Activated T-helper 1 cell treated with anti-CD3 and anti-CD28 coated beads, Interleukin-12 subunit alpha, Interleukin-12 subunit beta, Interleukin-2, Interleukin-4 antibody, amounts not matched to agents 30 ng/mL and 10 ng/mL and 1 ng/mL, durations not matched to agents 14 hours and 24 hours and 36 hours (primary cell): ENCODE data around the gene CTIF. TPM values are rescaled to one million over a fixed set of nuclear protein-coding genes. Genes with fewer than 3 reads are reported as not detected.

Source experiments
- DNase-seq: peaks from one replicate; pipeline ENCODE4 v3.0.0; 2021; ENCODE audit warnings: low spot score
- H3K27ac Mint-ChIP-seq: one replicate; pipeline ENCODE4 v1.8.0; 2021; ENCODE audit warnings: mild to moderate bottlenecking, mixed read lengths
- H3K27me3 Mint-ChIP-seq: one replicate; pipeline ENCODE4 v1.8.0; 2022; ENCODE audit warnings: mild to moderate bottlenecking, moderate library complexity, mixed read lengths; ENCODE audit not compliant: insufficient read depth
- H3K36me3 Mint-ChIP-seq: one replicate; pipeline ENCODE4 v1.8.0; 2021; ENCODE audit warnings: low read depth, mixed read lengths
- H3K4me1 Mint-ChIP-seq: one replicate; pipeline ENCODE4 v1.8.0; 2021; ENCODE audit warnings: low read depth, mixed read lengths
- H3K4me3 Mint-ChIP-seq: one replicate; pipeline ENCODE4 v1.8.0; 2021; ENCODE audit warnings: mild to moderate bottlenecking, moderate library complexity, mixed read lengths
- H3K9me3 Mint-ChIP-seq: one replicate; pipeline ENCODE4 v1.8.0; 2021; ENCODE audit warnings: mixed read lengths
- intact Hi-C: fragments of 100-400 bp; cut with micrococcal nuclease; formaldehyde crosslinking; loops from one replicate; pipeline ENCODE4 v1.15.1; 2024
- total RNA-seq: library from RNA; stranded (reverse); gene quantifications from 2 replicates; pipeline ENCODE4 v1.2.3, GENCODE V29; 2022

Gene CTIF
- total RNA-seq, 1 donor from 2014 or later = 7.2 TPM

GRCh38 chr18:48575301-48575657 lies 36.4 kb downstream of the CTIF start:
- Mint-ChIP-seq H3K36me3 (no peaks in the 10 kb centered on the region), H3K27me3 (no peaks in the 10 kb centered on the region), H3K9me3 (no peaks in the 10 kb centered on the region), H3K27ac (no peak overlapping the region), H3K4me3 (no peak overlapping the region), H3K4me1 (no peaks in the 10 kb centered on the region)
- no peak for DNase-seq
- intact Hi-C loops = no loop called here

GRCh38 chr18:48575658-48576456 lies 37.0 kb downstream of the CTIF start:
- Mint-ChIP-seq H3K27me3 (no peaks in the 10 kb centered on the region), H3K9me3 (no peaks in the 10 kb centered on the region), H3K36me3 (no peaks in the 10 kb centered on the region), H3K4me1 (no peaks in the 10 kb centered on the region), H3K27ac (no peak overlapping the region), H3K4me3 (no peak overlapping the region)
- intact Hi-C loops = no loop called here
- DNase-seq = no peak

GRCh38 chr18:48576457-48576771 lies 37.6 kb downstream of the CTIF start:
- H3K9me3 Mint-ChIP-seq = no peaks in the 10 kb centered on the region
- no peaks in the 10 kb centered on the region for H3K4me1 Mint-ChIP-seq
- no peaks in the 10 kb centered on the region for H3K27me3 Mint-ChIP-seq
- no peak for DNase-seq
- no peak overlapping the region for H3K4me3 Mint-ChIP-seq
- intact Hi-C loops = no loop called here
- no peak overlapping the region for H3K27ac Mint-ChIP-seq
- no peaks in the 10 kb centered on the region for H3K36me3 Mint-ChIP-seq

- no peak overlapping the region for H3K4me3 Mint-ChIP-seq
- no peaks in the 10 kb centered on the region for H3K27me3 Mint-ChIP-seq
- H3K36me3 Mint-ChIP-seq = no peaks in the 10 kb centered on the region
- DNase-seq = no peak
- H3K9me3 Mint-ChIP-seq = no peaks in the 10 kb centered on the region
- no peaks in the 10 kb centered on the region for H3K4me1 Mint-ChIP-seq
- intact Hi-C loops = no loop called here
- no peak overlapping the region for H3K27ac Mint-ChIP-seq
Measured at GRCh38 chr18:48577478-48578190, 38.8 kb downstream of the CTIF start.

DNA sequence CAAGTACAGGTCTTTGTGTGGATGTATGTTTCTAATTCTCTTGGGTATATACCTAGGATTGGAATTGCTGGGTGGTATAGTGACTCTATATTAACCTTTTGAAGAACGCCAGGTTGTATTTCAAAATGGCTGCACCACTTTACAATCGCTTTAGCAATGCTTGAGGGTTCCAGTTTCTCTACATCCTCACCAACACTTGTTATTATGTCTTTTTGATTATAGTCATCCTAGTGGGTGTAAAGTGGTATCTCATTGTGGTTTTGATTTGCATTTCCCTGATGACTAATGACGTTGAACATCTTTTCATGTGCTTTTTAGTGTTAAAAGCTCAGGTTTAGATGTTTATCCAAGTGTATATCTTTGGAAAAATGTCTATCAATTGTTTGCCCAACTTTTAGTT lies 39.5 kb downstream of the CTIF start:
- Mint-ChIP-seq H3K4me3 (no peak overlapping the region), H3K27me3 (no peaks in the 10 kb centered on the region), H3K27ac (no peak overlapping the region), H3K9me3 (no peaks in the 10 kb centered on the region), H3K4me1 (no peaks in the 10 kb centered on the region), H3K36me3 (no peaks in the 10 kb centered on the region)
- intact Hi-C loops = no loop called here
- no peak for DNase-seq

DNA sequence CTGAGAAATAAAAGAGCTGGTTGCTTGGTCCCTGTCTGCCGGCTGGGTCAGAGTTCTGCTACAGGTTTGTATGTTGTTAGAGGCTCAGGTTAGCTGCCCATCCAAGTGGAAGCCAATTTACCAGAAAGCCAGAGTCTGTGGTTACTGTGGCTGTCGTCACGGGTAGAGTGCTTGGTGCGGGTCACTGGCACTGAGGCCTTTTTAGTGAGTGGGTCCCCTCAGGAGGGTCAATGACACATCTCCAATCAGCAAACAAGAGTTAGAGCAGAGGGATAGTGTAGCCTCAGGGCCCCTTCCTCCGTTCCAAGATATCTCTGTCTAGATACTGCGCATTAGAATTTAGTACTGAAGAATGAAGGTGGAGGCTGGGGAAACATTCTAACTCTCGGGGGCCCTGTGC lies 41.2 kb downstream of the CTIF start:
- H3K4me1 Mint-ChIP-seq = no peaks in the 10 kb centered on the region
- DNase-seq = no peak
- no peak overlapping the region for H3K4me3 Mint-ChIP-seq
- no peaks in the 10 kb centered on the region for H3K9me3 Mint-ChIP-seq
- H3K27ac Mint-ChIP-seq = no peak overlapping the region
- intact Hi-C loops = no loop called here
- H3K27me3 Mint-ChIP-seq = no peaks in the 10 kb centered on the region
- no peaks in the 10 kb centered on the region for H3K36me3 Mint-ChIP-seq

- H3K27ac Mint-ChIP-seq = no peak overlapping the region
- no peak for DNase-seq
- H3K27me3 Mint-ChIP-seq = no peaks in the 10 kb centered on the region
- no peak overlapping the region for H3K4me3 Mint-ChIP-seq
- H3K9me3 Mint-ChIP-seq = no peaks in the 10 kb centered on the region
- intact Hi-C loops = no loop called here
- no peaks in the 10 kb centered on the region for H3K36me3 Mint-ChIP-seq
- H3K4me1 Mint-ChIP-seq = no peaks in the 10 kb centered on the region
Measured at GRCh38 chr18:48580782-48581181, 42.0 kb downstream of the CTIF start.

- intact Hi-C loops = no loop called here
- no peaks in the 10 kb centered on the region for H3K4me1 Mint-ChIP-seq
- no peaks in the 10 kb centered on the region for H3K27me3 Mint-ChIP-seq
- no peaks in the 10 kb centered on the region for H3K36me3 Mint-ChIP-seq
- H3K4me3 Mint-ChIP-seq = no peak overlapping the region
- DNase-seq = no peak
- H3K9me3 Mint-ChIP-seq = no peaks in the 10 kb centered on the region
- H3K27ac Mint-ChIP-seq = no peak overlapping the region
Measured at GRCh38 chr18:48581206-48581605, 42.4 kb downstream of the CTIF start.

- Mint-ChIP-seq H3K36me3 (no peaks in the 10 kb centered on the region), H3K4me3 (no peak overlapping the region), H3K27me3 (no peaks in the 10 kb centered on the region), H3K4me1 (no peaks in the 10 kb centered on the region), H3K27ac (no peak overlapping the region), H3K9me3 (no peaks in the 10 kb centered on the region)
- DNase-seq = no peak
- intact Hi-C loops = no loop called here
Measured at GRCh38 chr18:48581941-48582340, 43.1 kb downstream of the CTIF start.

GRCh38 chr18:48582946-48583345 lies 44.1 kb downstream of the CTIF start:
- no peak overlapping the region for H3K27ac Mint-ChIP-seq
- H3K9me3 Mint-ChIP-seq = no peaks in the 10 kb centered on the region
- H3K4me3 Mint-ChIP-seq = no peak overlapping the region
- no peaks in the 10 kb centered on the region for H3K4me1 Mint-ChIP-seq
- intact Hi-C loops = no loop called here
- DNase-seq = no peak
- no peaks in the 10 kb centered on the region for H3K36me3 Mint-ChIP-seq
- H3K27me3 Mint-ChIP-seq = no peaks in the 10 kb centered on the region

- Mint-ChIP-seq H3K4me1 (no peaks in the 10 kb centered on the region), H3K36me3 (no peaks in the 10 kb centered on the region), H3K27ac (no peak overlapping the region), H3K4me3 (no peak overlapping the region), H3K9me3 (no peaks in the 10 kb centered on the region), H3K27me3 (no peaks in the 10 kb centered on the region)
- no peak for DNase-seq
- intact Hi-C loops = no loop called here
Measured at GRCh38 chr18:48583573-48583972, 44.7 kb downstream of the CTIF start.

DNA sequence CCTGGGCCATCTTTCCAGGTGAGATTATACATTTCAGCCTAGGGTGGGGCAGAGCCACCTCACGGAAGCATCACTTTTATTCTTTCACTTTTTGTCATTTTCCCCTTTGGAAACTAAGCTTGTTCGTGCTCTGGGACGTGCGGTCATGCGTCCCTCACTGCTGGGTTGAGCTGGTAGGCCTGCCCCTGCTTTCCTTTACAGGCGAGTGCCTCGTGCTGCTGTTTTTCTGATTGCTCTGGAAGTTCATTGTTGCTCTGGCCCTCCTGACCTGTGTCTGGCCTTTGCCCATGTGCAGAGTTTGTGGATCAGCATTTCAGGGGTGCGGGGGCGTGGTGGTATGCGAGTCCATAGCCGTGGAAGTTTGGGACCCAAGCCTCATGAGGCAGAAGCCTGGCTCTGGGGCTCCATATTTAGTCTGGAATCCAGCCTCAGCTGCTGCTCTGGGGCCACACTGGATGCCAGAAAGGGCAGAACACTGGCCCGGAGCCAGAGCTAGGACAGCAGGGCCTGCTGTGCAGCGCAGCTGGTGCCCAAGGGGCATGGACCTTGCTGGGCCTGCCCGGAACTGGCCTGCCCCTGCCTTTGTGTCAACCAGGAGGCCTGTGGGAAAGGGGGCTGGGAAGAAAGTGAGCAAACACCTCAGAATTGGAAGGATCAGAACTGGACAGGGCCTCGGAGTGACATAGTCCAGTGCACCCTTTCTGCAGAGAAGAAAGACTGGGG lies 51.1 kb downstream of the CTIF start:
- H3K36me3 Mint-ChIP-seq = no peaks in the 10 kb centered on the region
- H3K4me3 Mint-ChIP-seq = no peak overlapping the region
- DNase-seq = no peak
- intact Hi-C loops = no loop called here
- no peaks in the 10 kb centered on the region for H3K4me1 Mint-ChIP-seq
- H3K9me3 Mint-ChIP-seq = no peaks in the 10 kb centered on the region
- no peak overlapping the region for H3K27ac Mint-ChIP-seq
- no peaks in the 10 kb centered on the region for H3K27me3 Mint-ChIP-seq

GRCh38 chr18:48590678-48591077 lies 51.8 kb downstream of the CTIF start:
- H3K27me3 Mint-ChIP-seq = no peaks in the 10 kb centered on the region
- no peak overlapping the region for H3K27ac Mint-ChIP-seq
- H3K36me3 Mint-ChIP-seq = no peaks in the 10 kb centered on the region
- intact Hi-C loops = no loop called here
- H3K4me1 Mint-ChIP-seq = no peaks in the 10 kb centered on the region
- no peaks in the 10 kb centered on the region for H3K9me3 Mint-ChIP-seq
- no peak overlapping the region for H3K4me3 Mint-ChIP-seq
- no peak for DNase-seq
